T1000 (cell line): ENCODE data around the gene SCN4A.

Experiments
- DNase-seq: peaks from one replicate; lab custom pipeline; 2025; ENCODE audit warnings: mixed read lengths; lab: John Stamatoyannopoulos, UW

The SCN4A gene

DNA sequence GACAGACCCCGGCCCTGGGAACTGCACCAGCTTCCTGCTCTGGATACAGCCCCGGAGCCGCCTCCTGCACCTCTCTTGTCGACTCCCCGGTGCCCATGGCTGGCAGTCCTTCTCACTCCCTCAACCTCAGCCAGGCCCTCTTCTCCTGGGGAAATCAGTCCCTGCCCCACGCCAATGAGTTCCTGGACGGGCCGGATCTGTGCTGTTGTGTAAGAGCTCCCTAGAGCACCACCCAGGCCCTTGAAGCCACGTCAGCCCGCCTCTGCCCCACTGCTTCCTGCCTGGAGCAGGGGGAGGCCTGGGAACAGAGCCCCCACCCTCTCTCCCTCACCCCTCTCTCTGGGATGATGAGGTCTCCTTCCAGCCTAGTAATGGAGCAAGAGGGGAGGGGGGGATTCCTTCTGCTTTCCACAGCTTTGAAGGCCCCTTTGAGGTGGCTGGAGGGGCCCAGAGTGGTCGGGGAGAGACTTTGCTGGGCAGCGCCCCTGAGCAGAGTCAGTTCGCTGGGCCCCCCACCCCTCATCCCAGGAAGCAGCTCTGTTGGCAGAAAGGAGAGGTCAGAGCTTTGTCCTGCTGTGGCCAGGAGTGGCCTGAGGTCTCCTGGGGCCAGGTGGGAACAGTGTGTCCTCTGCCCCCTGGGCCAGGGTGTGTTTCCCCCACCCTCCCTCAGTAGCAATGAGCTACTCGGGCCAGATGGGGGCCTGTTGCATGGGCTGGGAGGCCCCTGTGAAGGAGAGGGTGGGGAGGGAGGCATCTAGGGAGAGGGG is 29.2 kb upstream of the SCN4A start:
- DNase-seq, result no peak

DNA sequence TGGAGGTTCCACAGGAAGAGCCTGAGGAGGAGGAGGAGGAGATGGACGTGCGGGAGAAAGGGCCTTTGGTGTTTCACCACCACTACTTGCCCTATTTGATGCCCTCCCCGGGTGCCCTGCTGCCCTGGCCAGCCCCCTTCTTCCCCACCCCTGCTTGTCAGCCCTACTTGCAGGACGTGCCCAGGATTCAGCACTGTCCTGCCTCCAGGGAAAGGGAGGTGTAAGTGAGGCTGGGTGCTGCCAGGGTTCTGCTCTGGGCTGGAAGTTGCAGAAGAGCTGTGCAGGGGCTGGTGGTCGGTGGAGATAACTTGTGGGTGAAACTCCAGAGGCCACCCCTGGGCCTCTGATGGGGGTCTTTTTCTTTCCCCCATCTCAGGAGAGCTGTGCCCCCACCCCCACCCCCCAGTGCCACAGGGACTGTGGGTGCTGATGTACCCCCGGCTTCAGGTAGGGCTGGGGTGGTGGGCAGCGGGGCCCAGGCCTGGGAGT is 28.4 kb upstream of the SCN4A start:
- no peak for DNase-seq

DNA sequence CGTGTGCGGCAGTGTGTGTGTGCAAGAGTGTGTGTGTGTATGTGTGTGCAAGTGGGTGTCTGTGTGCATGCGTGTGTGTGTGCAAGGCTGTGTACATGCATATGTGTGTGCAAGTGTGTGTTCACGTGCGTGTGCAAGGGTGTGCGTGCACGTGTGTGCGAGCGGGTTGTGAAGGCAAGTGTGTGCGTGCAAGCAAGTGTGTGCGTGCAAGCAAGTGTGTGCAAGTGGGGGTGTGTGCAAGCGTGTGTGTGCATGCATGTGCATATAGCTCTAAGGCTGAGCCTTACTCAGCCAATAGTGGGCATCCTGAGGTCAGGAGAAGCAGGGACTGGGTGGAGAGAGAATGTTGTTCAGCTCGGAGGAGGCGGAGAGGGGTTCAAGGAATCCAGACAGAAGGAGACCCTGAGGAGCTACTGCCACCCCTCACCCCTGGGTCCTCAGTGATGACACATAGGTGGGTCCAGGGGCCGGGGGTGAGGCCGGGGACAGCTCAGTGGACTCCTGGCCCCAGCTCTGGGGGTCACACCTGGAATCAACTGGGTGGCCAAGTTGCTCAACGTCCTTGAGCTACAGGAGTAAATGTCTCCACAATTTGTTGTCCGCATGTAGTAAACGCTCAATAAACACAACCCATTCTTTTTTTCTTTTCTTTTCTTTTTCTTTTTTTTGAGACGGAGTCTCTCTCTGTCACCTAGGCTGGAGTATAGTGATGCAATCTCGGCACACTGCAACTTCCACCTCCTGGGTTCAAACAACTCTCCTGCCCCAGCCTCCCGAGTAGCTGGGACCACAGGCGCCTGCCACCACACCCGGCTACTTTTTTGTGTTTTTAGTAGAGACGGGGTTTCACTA is 27.2 kb upstream of the SCN4A start:
- no peak for DNase-seq

DNA sequence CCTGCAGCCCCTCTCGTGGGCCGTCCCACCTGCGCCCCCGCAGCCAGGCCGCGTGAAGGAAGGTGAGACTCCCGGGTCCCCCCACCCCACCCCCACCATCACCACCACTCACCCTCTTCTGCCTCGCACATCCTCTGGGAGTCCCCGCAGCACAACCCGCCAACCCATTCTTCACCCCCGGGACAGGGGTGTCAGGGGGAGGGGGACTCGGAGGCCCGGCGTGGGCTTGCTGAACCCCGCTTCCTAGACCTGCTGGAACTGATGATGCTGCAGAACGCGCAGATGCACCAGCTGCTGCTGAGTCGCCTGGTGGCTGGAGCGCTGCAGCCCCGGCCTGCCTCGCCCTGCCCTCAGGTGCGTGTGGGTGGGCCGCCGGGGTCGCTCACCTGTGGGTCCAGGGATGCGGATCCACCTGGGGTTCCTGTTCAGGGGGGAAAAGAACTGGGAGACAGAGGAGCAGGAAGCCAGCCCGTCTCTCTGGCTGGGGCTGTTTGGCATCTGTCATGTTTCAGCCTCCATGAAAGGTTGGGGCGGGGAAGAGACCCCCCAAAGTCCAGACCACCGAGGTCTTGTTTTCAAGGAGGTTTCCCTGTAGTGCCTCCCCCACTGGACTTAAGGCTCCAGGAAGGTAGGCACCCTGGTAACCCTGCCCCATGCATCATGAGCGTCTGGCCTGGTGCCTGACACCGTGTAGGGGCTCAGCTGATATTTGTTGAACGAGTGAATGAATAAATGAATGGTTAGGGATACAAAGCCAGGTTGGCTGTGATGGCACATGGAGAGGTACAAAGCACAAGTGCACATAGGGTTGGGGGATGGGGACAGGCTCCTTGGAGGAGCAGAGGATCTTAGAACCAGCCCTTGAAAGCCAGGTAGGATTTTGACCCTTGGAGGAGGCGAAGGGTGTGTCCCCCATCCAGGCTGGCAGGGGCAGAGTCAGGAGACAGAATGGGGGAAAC is 26.3 kb upstream of the SCN4A start:
- DNase-seq, result no peak

DNA sequence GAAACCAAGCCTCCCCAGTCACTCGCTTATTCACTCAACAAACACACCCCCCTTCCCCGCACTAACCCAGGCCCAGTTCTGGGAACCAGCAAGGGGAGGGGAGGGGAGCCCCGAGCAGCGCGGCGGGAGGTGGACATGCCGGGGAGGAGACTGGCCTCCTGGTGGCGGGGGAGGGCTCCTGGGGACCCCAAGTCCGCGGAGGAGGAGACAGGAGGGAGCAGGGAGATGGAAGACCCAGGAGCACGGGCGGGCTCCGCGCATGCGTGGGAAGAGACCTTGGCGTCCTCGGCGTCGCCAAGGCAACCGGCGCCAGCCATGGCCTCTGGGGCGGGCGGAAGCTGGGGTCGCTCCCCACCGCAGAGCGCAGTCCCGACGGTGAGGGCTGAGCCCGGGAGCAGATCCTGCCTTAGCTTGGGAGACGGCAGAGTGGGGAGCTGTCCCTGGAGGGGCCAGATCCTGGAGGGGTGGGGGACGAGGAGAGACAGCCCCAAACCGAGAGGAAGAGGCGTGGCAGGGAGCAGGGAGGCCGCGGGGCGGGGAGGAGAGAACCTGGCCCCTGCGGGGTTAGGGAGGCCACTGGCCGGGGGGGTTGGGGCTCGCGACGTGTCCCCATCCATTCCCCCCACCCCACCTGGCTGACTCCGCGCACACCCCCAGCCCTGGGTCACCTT is 25.5 kb upstream of the SCN4A start, which contains the start of gene PRR29:
PRR29 (plus strand) TSS at position 302 of the 671 bp plus-strand sequence; CDS start at position 316, 14 bp downstream.
- DNase-seq, result peak; percentile 48

DNA sequence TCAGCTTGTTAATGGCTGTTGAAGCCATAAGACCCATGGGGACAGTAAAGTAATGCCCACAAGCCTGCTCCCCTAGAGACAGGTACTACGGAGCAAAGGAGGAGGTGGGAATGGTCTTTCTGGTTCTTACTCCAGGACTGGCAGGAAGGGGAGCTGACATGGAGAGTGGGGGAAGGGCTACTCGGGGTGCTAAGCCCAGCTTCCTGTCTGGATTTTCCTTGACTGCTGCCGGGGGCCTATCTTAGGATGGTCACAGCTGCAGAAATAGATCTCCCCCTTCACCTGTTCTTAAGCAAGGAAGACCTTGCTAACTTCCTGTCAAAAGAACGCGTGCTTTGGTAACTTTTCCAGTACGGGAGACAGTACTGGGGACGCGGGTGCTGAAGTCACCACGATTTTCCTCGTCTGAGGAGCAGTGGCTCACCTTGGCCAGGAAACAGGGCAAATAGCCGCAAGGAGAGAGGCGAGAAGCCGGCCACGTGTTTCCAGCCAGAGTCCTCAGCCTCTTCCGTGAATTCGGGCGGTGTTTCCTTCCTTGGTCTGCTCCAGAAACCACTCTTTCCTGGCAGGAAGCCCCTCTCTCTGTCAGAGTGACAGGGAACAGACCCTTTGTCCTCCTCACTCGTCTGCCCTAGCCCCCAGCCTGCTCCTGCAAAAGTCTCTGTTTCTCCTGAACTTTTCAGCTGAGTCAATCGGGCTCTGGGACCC is 24.8 kb upstream of the SCN4A start:
- no peak for DNase-seq

DNA sequence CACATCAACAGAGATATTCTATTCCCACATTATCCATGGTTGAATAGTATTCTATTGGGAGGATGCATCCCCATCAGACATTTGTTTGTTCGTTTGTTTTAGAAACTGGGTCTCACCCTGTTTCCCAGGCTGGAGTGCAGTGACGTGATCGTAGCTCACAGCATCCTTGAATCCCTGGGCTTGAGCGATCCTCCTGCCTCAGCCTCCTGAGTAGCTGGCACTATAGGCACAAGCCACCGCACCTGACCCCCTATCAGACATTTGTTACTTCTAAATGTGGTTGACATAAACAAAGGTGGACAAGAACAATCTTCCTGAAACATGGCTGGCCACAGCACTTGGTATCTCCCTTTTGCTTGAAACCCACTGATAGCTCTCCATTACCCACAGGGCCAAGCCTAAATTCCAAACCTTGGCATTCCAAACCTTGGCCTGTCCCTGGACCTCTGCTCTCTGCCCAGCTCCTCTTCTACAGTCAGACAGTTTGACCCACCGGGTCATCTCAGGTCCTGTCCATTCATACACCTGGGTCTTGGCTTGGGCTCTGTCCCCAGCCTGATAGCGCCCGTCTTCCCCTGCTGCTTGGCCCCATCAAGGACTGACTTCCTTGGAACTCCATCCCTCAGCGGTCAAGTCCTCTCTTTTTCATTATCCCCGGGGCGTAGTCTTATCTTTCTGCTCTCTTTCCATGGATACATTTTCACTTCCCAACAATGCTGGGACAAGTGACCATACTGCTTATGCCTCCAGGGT is 23.9 kb upstream of the SCN4A start:
- DNase-seq, result no peak

DNA sequence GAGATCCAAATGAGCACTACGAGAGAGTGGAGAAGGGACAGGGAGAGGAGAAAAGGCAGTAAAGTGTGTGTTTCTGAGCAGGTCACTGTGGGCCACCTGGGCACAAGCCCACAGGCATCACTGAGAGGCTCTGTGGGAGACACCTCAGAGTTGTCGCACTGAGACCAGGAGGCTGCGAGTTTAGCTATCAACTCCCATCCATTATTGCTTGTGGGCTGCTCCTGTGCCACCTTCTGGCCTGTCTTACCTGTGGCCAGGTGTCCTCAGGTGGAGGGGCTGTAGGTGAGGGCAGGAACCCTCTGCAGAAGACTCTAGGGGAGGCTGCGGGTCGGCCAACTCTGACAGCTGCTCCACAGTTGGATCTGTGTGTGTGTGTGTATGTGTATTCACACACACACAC is 22.9 kb upstream of the SCN4A start:
- DNase-seq, result no peak

DNA sequence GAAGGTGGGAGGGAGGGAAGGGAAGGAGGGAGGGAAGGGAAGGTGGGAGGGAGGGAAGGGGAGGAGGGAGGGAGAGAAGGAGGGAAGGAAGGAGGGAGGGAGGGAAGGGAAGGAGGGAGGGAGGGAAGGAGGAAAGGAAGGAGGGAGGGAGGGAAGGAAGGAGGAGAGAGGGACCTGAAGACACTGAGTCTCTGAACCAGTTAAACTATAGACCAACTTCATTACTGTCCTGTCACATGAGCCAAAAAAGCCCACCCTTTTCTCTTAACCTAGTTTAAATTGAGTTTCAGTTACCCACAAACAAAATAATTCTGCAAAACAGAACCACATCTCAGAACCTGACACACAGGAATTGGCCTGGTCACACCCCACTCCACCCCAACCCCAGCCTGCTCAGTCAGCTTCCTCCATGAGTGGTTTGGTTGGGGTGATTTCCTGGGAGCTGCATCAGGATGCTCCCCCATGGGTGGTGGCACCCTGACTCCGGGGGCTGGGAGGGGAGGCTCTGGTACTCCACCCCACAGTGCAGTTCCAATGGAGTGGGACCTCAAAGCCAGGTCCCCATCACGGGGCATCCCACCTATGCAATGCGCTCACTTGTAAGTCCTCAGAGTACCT is 20.8 kb upstream of the SCN4A start:
- no peak for DNase-seq

DNA sequence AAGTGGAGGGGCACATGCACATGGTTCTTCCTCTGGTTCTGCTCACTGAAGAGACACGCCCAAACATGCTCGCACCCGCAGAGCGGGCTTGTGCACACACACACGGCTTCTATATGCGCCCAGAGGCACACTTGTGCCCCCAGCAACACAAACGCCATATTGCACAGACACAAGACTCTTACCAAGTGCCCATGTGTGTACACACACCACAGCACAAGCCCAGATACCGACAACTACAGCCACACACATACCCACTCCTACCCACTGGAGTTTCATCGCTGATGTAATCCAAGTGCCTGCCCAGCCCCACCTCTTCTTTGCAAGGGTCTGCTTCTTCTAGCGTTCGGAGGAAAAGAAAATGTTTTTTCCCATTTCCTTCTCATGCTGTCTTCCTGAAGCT is 18.9 kb upstream of the SCN4A start:
- no peak for DNase-seq

DNA sequence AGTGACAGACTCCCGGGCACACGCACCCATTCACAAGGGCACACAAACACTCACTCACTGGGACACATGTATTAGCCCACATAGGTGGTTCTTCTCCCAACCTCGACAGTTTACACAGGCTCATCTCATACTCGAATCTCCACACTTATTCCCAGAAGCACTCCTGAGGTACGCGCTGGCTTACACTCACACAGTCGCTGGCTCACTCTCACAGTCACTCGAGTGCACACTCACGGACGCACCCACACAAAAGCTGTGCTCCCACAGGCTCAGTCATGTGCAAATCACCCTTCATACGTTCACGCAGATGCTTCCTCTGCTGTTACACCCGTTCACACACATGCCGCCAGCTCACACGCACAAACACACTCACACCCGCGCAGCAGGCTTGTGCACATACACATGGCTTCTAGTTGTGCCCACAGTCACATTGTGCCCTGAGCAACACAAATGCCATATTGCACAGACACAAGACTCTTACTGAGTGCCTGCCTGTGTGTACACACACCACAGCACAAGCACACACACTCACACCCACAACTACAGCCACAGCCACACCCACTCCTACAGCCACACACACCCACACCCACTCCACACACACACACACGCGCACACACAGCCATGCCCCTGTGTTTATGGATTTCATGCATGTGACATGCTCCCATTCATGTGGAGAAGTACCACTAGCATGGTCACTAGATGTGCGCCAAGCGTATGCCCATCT is 17.1 kb upstream of the SCN4A start:
- DNase-seq, result no peak

DNA sequence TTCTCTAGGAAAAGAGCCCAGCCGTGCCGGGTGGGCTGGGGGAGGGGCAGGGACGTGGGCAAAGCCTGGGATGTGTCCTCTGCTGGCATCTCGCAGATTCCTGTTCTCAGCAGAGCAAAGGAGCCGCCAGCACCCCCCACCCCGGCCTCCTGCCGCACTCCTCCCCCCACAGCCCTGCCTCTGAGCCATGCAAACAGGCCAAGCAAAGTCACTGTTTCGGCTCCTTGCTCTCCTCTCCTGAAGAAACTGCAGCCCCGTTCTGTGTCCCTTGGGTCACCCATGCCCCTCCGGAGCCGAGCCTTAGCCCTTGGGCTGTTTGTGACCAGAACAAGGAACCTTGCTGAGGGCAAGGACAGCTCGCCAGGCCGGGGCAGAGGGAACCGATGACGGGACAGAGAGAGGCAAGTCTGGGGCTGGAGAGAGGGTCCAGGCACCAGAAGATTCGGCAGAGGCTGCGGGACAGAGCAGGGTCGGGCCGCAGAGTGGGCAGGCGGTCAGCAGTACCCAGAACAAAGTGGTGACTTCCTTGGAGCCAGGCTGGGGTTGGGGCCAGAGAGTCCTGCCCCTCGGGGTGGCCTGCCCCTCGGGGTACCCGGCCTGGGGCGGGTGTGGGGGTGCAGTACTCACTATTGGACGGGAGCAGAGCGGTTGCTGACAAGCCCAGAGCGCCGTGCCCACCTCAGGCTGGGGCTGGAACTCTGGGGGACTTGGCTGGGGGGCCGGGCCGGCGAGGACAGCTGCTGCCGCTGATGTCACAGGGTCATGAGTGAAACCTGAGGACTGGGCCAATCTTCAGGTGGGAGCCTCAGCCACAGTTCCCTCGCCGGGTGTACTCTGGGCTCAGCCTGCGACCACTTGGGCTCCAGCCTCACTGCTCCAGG is 16.3 kb upstream of the SCN4A start:
- no peak for DNase-seq

DNA sequence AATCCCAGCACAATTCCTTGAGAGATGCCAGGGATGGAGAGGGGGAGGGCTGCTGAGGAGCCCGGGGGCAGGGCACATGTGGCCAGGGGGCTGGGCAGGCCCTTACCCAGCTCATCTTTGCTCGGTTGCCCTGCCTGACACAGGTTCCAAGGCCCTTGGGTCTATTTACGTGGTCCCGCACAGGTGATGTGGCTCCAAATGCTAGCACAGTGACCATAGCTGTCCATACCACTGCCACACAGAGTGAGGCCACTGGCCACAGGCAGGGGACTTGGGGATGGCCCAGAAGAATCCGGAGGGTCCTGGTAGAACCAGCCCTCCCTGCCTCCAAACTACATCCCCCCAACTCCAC is 15.4 kb upstream of the SCN4A start:
- no peak for DNase-seq

DNA sequence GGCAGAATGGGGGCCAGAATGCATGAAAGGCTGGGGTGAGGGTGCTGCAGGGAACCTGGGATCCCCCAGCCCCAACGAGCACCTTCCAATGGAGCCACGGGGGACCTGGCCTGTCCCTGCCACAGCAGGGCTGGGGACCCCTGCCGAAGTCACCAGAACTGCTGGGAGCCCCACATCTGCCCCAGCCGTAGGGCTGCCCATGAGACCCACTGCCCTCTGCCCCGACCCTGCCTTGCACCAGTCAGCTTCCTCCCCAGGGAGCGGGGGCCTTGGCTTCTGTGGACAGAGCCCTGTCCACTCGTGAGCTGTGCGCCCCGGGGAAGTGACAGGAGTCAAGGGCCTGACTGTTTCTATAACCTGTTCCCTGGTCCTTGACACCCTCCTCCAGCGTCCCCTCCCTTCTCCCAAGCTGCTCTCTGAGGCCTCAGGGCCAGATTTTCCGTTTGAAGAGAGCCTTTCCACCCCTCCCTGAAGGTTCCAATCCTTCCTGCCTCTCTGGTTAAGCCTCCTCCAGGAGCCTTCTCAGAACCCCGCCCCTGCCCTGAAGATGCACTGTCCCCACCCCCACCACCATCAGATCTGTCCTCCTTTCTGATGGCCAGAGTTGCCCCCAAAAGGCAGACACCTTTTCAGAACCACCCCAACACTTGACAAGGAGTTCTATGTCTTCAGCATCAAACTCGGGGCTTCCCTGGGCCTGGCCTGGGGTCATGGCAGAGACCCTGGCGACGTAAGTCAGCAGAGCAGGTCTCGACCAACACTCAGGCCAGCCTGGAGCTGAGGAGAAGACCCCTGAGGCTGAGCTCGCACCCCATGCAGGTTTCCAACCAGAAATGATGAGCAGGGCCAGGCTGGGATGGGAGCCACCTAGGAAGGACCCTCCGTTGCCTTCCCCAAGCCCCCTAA is 14.8 kb upstream of the SCN4A start:
- no peak for DNase-seq

DNA sequence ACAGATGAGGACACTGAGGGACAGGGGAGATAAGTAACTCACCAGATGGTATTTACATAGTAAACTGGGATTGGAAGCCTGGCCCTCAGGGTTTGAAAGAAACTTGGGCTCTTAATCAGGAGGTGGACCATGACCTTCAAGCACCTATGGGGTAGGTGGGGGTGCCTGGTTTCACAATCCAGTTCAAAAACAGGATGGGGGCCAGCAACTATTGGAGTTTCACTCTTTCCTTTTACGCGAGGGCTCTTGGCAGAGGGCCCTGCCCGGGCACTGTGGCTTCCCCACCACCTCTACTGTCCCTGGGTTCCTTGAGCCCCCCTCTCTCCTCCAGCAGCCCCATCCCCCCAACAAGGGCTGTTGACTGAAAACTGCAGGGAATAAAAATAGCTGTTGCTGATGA is 14.1 kb upstream of the SCN4A start:
- DNase-seq, result no peak

DNA sequence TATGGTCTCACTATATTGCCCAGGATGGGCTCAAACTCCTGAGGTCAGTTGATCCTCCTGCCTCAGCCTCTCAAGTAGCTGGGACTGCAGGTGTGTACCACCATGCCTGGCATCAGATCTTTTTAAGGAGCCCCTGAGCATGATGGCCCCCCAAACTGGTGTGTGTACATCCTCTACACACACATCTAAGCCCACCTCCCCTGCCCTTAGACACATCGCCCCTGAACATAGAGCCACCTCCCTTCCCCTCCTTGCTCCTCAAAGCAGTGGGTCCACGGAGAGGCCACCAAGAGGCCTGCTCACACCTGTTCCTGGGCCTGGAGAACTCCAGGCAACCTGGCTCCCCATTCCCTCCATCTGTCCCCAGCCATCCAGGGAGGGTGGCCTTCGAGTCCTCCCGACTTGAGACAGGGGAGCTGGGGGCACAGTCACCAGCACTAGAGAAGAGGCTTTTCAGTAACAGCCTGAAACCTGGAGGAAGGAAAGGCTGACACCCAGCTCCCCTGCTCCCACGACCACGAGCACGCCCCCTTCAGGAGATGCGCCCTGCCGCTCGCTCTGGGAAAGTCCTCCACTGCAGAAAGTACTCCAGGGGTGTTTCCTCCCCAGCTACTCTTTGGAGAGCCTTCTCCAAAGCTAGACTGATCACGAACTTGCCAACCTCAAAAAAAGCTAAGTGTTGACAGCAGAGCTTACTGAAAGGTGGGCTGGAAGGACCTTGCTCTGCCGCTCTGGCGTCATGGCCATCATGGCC is 12.8 kb upstream of the SCN4A start:
- no peak for DNase-seq
